Activated naive CD4-positive, alpha-beta T cell treated with anti-CD3 and anti-CD28 coated beads, Interleukin-2, amount 50 U/mL, for 72 hours (primary cell): ENCODE data around the gene RGL4. TPM values are rescaled to one million over a fixed set of nuclear protein-coding genes. Genes with fewer than 3 reads are reported as not detected.
A peak's percentile ranks its signal among the peaks of the same experiment; 100 is the strongest.
"Not testable (repeated sequence)": the region's sequence is repeated elsewhere in the genome, so short reads cannot be mapped to it uniquely, and the experiment has no call there.

Source experiments
- ATAC-seq, 2 donors: fragments of 150-1000 bp; cut with Tn5 transposase; 2 replicates each; pipeline ENCODE4 v1.10.0; 2021; ENCODE audit warnings: mild to moderate bottlenecking in 2 of 2, moderate library complexity in 2 of 2
- DNase-seq, 2 donors: peaks; one replicate each; pipeline ENCODE4 v3.0.0; 2021 to 2022; ENCODE audit warnings: low spot score in 2 of 2
- H3K27ac Mint-ChIP-seq, 2 donors: one replicate each; pipeline ENCODE4 v1.8.0; 2022; ENCODE audit warnings: mild to moderate bottlenecking in 2 of 2, mixed read lengths in 2 of 2
- H3K36me3 Mint-ChIP-seq, 2 donors: one replicate each; pipeline ENCODE4 v1.8.0; 2022; ENCODE audit warnings: mixed read lengths in 2 of 2
- H3K9me3 Mint-ChIP-seq, 2 donors: one replicate each; pipeline ENCODE4 v1.8.0; 2022; ENCODE audit warnings: mixed read lengths in 2 of 2
- total RNA-seq, 2 donors: library from RNA; stranded (reverse); gene quantifications; one replicate each; pipeline ENCODE4 v1.2.3, GENCODE V29; 2022

RGL4 gene
- total RNA-seq, 2 donors from 2014 or later, result 3.0 to 49.7 TPM

DNA sequence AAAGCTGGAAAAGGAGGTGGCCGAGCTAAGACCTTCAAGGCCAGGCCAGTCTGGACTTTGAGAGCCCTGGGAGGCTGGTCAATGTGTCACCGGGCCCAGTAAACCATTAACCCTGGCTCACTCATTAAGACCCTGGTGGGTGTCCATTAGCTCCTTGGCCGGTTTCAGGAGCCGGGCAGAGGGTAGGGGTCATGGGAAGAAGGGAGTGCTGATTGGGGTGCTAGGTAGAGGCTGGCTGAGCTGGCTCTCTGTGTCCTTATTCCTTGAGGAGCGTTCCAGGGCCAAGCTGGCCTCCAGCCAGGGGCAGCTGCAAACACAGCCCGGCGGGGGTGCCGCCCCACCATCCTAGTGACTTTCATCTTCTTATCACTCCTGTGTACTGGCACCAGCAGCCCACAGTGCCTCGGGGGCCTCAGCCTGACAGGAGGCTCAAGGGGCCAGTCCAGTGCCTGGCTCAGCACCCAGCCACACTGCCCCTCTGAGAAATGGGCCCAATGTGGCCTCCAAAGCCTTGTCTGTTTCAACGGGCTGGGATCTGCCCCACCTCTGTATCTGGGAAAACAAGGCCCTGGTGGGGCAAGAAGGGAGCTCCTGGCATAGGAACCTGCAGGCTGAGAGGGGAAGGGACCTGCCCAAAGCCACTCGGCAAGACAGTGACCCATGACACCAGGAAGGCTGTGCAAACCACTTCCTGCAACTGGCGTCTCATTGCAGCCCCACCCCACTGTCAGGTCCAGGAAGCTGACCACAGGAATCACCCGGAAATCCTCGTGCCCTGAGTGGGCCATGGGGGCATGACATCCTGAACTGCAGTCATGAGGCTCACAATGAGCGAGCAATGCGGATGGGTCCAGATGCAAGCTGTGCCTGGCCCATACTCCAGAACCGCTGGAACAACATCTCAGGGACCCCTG is 15.1 kb upstream of the RGL4 start:
- H3K36me3 Mint-ChIP-seq, result no peaks in the 10 kb centered on the region
- peak overlapping the region in 1 of 2 donors; percentile 18 for H3K27ac Mint-ChIP-seq
- DNase-seq (peak in 1 of 2 donors; percentile 49), ATAC-seq (peak in 1 of 2 donors; percentile 37)
- no peaks in the 10 kb centered on the region for H3K9me3 Mint-ChIP-seq

DNA sequence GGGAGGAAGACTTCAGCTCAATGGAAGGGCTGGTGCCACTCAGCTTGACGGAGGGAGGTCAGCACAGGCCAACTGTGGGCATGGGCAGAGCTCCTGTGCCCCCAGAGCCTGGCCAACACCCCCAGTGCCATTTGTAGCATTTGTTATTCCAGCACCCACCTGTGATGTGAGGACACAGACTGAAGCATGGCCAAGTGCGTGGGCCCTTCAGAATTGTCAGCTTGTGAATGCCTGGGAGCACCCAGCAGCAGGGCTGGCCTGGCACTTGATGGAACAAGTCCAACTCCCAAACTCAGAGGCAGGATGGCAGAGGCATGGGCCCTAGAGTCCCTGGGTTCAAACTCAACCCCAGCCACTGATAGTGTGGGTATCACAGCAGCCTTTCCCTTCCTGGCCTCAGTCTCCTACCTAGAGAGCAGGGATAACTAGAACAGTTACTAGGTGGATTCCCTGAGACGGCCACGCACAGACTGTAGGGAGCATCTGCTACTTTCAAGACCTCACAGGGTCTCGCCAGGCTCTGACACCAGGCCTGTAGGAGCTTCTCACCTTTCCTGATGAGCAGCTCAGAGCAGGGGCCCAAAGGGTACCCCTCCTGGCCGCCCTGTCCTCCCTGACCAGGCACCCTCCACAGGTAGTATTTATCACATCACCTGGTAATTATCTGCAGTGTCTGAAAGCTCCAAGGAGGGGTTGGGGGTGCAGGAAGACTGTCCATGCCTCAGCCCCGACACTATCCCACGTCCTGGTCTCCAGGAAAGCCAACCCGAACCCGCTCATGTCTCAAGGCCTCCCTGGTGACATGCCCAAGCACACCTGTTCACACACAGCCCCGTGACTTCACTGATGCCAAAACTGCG is 13.7 kb upstream of the RGL4 start:
- H3K27ac Mint-ChIP-seq, result peak overlapping the region in 1 of 2 donors; percentile 18
- not testable (repeated sequence) for H3K36me3 Mint-ChIP-seq, H3K9me3 Mint-ChIP-seq, DNase-seq, ATAC-seq

GRCh38 chr22:23677701-23677995 is 13.2 kb upstream of the RGL4 start:
- DNase-seq (no peak), ATAC-seq (no peak)
- no peak overlapping the region for H3K27ac Mint-ChIP-seq
- H3K36me3 Mint-ChIP-seq, result peaks cover 0 to 5% of the 10 kb centered on the region in 2 donors
- H3K9me3 Mint-ChIP-seq, result no peaks in the 10 kb centered on the region

GRCh38 chr22:23678133-23678532 is 12.7 kb upstream of the RGL4 start:
- DNase-seq, result no peak
- Mint-ChIP-seq H3K36me3 (peaks cover 4 to 5% of the 10 kb centered on the region in 2 donors), H3K27ac (no peak overlapping the region), H3K9me3 (no peaks in the 10 kb centered on the region)
- no peak for ATAC-seq

- H3K36me3 Mint-ChIP-seq, result peaks cover 5 to 10% of the 10 kb centered on the region in 2 donors
- no peaks in the 10 kb centered on the region for H3K9me3 Mint-ChIP-seq
- H3K27ac Mint-ChIP-seq, result peak overlapping the region; percentile 45 to 88
- ATAC-seq (no peak), DNase-seq (no peak)
Observed at GRCh38 chr22:23681026-23681809, 9.6 kb upstream of the RGL4 start.

GRCh38 chr22:23682077-23682476 is 8.7 kb upstream of the RGL4 start:
- H3K9me3 Mint-ChIP-seq, result no peaks in the 10 kb centered on the region
- no peak for ATAC-seq
- no peak for DNase-seq
- H3K36me3 Mint-ChIP-seq, result peaks cover 5 to 10% of the 10 kb centered on the region in 2 donors
- H3K27ac Mint-ChIP-seq, result peak overlapping the region in 1 of 2 donors; percentile 45

GRCh38 chr22:23682827-23683355 is 7.9 kb upstream of the RGL4 start:
- Mint-ChIP-seq H3K36me3 (peaks cover 5 to 10% of the 10 kb centered on the region in 2 donors), H3K27ac (peak overlapping the region; percentile 45 to 87), H3K9me3 (no peaks in the 10 kb centered on the region)
- ATAC-seq (no peak), DNase-seq (no peak)

GRCh38 chr22:23683545-23683944 is 7.3 kb upstream of the RGL4 start:
- ATAC-seq (no peak), DNase-seq (no peak)
- Mint-ChIP-seq H3K27ac (peak overlapping the region in 1 of 2 donors; percentile 87), H3K9me3 (no peaks in the 10 kb centered on the region), H3K36me3 (peaks cover 5 to 10% of the 10 kb centered on the region in 2 donors)

DNA sequence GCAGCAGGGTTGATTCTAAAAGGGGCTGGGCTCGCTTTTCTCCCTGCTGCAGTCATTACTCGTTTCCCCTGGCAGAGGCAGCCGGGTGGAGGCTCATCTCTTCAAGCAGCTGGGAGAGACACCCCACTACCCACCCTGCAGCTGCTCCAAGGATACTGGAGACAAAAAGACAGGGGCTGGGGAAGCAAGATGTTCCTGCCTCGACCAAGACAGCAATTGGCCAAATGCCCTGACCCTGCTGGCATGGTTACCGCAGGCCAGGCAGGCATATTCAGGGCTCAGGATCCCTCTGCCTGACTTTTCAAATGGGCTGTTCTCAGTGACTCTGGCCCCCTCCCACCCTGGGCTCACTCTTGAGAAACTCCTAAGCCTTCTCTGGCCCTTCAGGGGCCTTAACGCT is 6.8 kb upstream of the RGL4 start:
- ATAC-seq, result no peak

DNA sequence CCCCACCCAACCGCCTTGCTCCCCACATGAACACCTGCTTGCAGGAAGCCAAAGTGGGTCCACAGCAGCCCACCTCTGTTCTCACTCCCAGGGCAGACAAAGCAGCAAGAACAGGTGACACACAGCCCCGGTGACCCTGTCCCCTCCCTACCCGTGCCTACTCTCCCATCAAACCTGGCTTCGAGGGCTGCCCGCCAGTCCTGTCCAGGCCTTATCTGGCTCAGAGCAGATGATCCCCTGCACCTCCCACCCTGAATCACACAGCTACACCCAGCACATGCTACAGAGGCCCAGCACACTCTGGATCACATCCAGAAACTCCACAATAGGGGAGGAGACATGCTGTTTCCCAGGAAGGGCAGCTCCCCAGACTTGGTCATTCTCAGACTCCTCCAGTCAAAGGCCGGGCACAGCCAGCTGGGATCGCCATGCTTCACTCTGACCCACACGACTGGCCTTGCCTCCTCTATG is 6.2 kb upstream of the RGL4 start:
- H3K27ac Mint-ChIP-seq, result peak overlapping the region; percentile 44 to 60
- no peaks in the 10 kb centered on the region for H3K9me3 Mint-ChIP-seq
- DNase-seq (no peak), ATAC-seq (no peak)
- H3K36me3 Mint-ChIP-seq, result peaks cover 5 to 10% of the 10 kb centered on the region in 2 donors

More for the DNA sequence above, 6.8 kb upstream of the RGL4 start:
- peaks cover 5 to 10% of the 10 kb centered on the region in 2 donors for H3K36me3 Mint-ChIP-seq
- peak overlapping the region in 1 of 2 donors; percentile 87 for H3K27ac Mint-ChIP-seq
- DNase-seq, result no peak
- no peaks in the 10 kb centered on the region for H3K9me3 Mint-ChIP-seq

DNA sequence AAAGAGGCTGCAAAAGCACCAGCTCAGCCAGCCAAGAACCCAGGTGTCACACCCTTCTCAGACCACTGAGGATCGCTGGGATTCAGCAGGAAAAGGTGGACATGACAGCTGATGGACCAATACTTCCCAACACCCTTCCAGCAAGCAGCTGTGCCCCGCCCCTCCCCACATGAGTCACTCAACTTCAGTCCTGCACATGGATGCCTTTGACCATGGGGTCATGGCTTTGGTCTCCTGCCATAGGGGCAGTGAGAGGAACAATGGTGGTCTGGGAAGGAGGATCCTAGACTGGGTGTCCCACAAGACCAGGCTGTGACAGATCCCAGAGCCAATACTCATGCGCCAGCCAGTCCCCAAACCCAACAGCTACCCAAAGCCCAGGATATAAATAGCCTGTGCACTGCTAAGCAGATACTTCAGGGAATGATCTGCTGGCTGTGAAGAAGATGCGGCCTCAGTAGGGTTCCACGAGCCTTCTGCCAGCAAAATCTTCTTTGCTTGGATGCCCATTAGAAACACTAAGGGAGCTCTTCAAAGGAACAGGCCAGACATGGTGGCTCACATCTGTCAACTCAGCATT is 5.5 kb upstream of the RGL4 start:
- ATAC-seq (no peak), DNase-seq (no peak)
- Mint-ChIP-seq H3K27ac (peak overlapping the region; percentile 44 to 60), H3K36me3 (peaks cover 5 to 10% of the 10 kb centered on the region in 2 donors), H3K9me3 (no peaks in the 10 kb centered on the region)

DNA sequence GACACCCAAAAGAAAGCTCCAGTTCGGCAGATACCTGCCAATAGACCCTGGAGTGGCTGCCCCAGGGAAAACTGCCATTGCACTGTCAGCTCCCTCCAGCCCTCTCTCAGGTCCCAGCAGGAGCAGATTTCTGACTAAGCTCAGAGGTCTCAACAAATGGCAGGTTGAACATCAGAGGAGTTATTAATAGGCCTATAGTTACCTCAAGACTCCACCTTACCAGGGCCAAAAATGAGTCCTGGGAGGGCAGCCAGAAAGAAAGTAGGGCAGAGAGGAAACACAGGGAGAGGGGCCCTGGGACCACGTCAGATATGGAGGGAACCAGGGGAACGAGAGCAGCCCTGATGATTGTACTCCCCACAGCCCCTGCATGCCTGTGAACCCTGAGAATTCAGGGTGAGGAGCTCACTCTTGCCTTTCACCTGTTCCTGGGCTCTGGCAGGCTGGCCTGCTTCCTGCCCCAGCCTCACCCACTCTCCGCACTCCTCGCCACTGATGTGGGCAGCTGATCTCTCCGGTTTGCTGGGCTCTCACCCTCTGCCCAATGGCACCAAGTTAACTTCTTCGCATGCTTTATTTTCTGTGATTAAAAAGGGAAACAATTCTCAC is 4.3 kb upstream of the RGL4 start:
- peak overlapping the region in 1 of 2 donors; percentile 53 for H3K27ac Mint-ChIP-seq
- DNase-seq (no peak), ATAC-seq (no peak)
- H3K36me3 Mint-ChIP-seq, result peaks cover 3 to 10% of the 10 kb centered on the region in 2 donors
- H3K9me3 Mint-ChIP-seq, result no peaks in the 10 kb centered on the region

GRCh38 chr22:23688121-23688520 is 2.7 kb upstream of the RGL4 start:
- H3K27ac Mint-ChIP-seq, result no peak overlapping the region
- ATAC-seq, result no peak
- H3K36me3 Mint-ChIP-seq, result peaks cover 0 to 6% of the 10 kb centered on the region in 2 donors
- no peaks in the 10 kb centered on the region for H3K9me3 Mint-ChIP-seq
- no peak for DNase-seq

GRCh38 chr22:23688571-23688970 is 2.2 kb upstream of the RGL4 start:
- Mint-ChIP-seq H3K27ac (peak overlapping the region in 1 of 2 donors; percentile 44), H3K9me3 (no peaks in the 10 kb centered on the region), H3K36me3 (peaks cover 0 to 1% of the 10 kb centered on the region in 2 donors)
- DNase-seq, result no peak
- no peak for ATAC-seq

GRCh38 chr22:23689414-23689813 is 1.4 kb upstream of the RGL4 start:
- ATAC-seq, result no peak
- no peaks in the 10 kb centered on the region for H3K9me3 Mint-ChIP-seq
- DNase-seq, result no peak
- H3K27ac Mint-ChIP-seq, result no peak overlapping the region
- H3K36me3 Mint-ChIP-seq, result peaks cover 0 to 9% of the 10 kb centered on the region in 2 donors
